Measurements from ENCODE around the gene CDC42EP4.

CDC42EP4 gene

DNA sequence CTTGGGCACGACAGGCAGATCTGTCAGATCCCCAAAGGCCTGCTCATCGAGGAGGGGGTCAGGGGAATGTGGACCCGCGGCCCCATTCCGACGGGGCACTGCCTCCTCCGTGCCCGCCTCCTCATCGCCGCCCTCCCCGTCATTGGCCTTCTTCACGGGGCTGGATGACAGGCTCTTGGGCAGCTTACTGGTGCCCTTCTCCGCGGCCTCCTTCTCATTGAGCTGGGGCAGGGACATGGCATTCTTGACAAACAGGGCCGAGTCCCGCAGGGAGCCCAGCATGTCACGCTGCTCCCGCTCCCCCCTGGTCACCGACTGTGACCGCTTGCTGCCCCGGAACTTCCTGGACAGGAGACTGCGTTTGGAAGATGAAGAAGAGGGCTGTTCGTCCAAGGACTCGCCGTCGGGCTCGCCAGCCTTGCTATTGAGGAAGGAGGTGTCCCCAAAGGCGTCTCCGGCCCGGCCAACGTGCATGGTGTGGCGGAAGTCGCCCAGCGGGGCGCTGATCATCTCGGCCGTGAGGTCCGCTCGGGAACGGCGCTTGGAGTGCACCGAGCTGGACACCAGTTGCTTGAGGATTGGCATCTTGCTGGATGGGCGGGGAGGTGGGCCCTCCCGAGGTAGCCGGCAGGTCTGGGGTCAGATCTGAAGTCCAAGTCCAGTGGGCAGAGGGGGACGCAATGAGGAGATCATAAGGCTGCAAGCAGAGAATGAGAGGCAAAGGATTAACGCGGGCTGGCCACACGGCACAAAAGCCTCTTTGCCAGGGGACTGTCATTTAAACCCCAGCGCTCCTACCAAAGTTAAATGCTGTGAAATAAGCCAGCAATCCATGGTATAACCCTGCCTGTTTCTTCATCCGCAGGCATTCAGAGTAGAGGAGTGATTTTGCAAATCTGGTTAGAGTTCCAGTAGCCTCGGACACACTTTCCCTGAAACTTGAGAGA, 25.6 kb downstream of the CDC42EP4 start:
- in situ Hi-C loops (cut with HindIII; ENCODE audit: low sequenced_read_pairs): no loop called here
- peak overlapping the region; percentile 2 for H3K4me3 ChIP-seq (ENCODE audit: low read depth, low read length)

DNA sequence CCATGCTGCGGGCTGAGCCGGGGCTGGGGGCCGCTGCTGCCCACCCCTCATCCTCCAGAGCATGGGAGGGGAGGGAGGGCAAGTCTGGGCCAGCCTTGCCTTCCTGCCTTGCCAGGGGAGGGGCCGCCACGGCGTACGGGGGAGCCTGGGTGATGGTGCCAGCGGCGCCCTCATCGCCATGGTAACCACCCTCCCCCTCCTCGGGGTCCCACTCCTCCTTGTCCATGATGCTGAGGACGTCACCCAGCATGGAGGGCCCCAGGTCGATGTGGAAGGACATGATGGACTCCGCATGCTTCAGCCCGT, 26.2 kb downstream of the CDC42EP4 start:
- in situ Hi-C loops (cut with HindIII; ENCODE audit: low sequenced_read_pairs): no loop called here
- no peak overlapping the region for H3K4me3 ChIP-seq (ENCODE audit: low read depth, low read length)
- TF ChIP-seq, protein P1, sequence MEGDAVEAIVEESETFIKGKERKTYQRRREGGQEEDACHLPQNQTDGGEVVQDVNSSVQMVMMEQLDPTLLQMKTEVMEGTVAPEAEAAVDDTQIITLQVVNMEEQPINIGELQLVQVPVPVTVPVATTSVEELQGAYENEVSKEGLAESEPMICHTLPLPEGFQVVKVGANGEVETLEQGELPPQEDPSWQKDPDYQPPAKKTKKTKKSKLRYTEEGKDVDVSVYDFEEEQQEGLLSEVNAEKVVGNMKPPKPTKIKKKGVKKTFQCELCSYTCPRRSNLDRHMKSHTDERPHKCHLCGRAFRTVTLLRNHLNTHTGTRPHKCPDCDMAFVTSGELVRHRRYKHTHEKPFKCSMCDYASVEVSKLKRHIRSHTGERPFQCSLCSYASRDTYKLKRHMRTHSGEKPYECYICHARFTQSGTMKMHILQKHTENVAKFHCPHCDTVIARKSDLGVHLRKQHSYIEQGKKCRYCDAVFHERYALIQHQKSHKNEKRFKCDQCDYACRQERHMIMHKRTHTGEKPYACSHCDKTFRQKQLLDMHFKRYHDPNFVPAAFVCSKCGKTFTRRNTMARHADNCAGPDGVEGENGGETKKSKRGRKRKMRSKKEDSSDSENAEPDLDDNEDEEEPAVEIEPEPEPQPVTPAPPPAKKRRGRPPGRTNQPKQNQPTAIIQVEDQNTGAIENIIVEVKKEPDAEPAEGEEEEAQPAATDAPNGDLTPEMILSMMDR (IDR thresholded peaks at IDR 0.05; ENCODE audit: low read depth, low read length, missing control alignments): no peak
- DNase-seq (ENCODE audit: low read depth): no peak

More for the DNA sequence above, 25.6 kb downstream of the CDC42EP4 start:
- no peak for DNase-seq (ENCODE audit: low read depth)
- TF ChIP-seq, protein P1 (IDR thresholded peaks at IDR 0.05; ENCODE audit: low read depth, low read length, missing control alignments): no peak

DNA sequence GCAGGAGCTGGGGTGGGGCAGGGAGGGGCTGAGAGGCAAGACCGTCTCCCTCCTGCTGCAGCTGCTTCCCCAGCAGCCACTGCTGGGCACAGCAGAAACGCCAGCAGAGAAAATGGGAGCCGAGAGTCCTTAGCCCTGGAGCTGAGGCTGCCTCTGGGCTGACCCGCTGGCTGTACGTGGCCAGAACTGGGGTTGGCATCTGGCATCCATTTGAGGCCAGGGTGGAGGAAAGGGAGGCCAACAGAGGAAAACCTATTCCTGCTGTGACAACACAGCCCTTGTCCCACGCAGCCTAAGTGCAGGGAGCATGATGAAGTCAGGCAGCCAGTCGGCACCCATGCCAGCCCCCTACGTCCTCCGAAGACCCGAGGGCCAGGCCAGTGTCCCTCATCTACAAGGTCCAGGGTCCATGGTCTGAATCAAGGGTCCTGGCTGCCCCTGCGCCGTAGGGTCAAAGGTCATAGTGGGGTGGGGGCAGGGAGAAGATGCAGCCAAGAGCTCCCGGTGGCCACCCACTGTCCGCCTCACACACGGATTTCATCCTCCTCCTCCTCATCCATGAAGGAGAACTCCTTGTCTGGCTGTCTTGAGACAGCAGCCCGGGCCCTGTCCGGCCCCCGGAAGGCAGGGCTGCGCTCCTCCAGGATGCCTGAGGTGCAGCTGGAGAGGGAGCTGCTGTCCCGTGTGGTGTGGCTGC, 26.7 kb downstream of the CDC42EP4 start:
- no peak for DNase-seq (ENCODE audit: low read depth)
- no peak overlapping the region for H3K4me3 ChIP-seq (ENCODE audit: low read depth, low read length)
- TF ChIP-seq, protein P1 (IDR thresholded peaks at IDR 0.05; ENCODE audit: low read depth, low read length, missing control alignments): no peak
- in situ Hi-C loops (cut with HindIII; ENCODE audit: low sequenced_read_pairs): no loop called here

DNA sequence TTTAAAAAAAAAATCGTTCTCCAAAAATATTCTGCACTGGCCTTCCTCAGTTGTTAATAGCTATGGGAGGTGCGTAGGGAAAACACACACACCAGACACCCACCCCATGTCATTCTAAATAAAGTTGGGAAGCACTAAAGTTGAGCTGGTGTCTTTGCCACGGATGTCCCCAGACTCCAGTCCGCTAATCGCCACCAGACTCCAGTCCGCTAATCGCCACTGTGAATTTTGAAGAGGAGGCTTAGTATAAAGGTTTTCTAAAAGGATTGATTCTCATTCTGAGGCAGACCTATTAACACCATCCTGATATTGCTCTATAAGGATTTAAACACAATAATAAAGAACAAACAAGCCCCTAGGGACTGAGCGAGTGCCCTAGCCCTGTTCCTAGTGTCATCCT, 27.4 kb downstream of the CDC42EP4 start:
- TF ChIP-seq, protein P1 (IDR thresholded peaks at IDR 0.05; ENCODE audit: low read depth, low read length, missing control alignments): no peak
- no peak overlapping the region for H3K4me3 ChIP-seq (ENCODE audit: low read depth, low read length)
- in situ Hi-C loops (cut with HindIII; ENCODE audit: low sequenced_read_pairs): no loop called here
- DNase-seq (ENCODE audit: low read depth): no peak

DNA sequence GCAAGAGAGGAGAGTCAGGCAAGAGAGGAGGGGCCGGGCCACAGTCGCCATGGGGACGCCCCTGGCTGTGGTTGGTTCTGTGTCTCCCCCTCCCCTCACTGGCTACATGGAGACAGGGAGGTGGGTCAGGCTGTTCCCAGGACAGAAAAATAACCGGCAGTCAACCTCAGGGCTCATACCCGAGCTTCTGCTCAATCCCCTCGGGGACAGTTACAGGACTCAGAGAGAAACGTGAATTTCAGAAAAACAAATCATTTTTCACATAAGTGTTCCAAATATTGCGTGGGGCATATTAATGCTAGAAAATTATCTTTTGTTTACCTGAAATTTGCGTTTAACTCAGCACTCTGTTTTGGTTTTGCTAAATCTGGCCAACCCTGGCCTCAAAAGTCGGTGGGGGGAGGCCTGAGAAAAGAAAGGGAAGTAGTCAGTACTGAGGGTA, 27.9 kb downstream of the CDC42EP4 start:
- H3K4me3 ChIP-seq (ENCODE audit: low read depth, low read length): no peak overlapping the region
- in situ Hi-C loops (cut with HindIII; ENCODE audit: low sequenced_read_pairs): no loop called here
- no peak for DNase-seq (ENCODE audit: low read depth)
- TF ChIP-seq, protein P1 (IDR thresholded peaks at IDR 0.05; ENCODE audit: low read depth, low read length, missing control alignments): no peak

DNA sequence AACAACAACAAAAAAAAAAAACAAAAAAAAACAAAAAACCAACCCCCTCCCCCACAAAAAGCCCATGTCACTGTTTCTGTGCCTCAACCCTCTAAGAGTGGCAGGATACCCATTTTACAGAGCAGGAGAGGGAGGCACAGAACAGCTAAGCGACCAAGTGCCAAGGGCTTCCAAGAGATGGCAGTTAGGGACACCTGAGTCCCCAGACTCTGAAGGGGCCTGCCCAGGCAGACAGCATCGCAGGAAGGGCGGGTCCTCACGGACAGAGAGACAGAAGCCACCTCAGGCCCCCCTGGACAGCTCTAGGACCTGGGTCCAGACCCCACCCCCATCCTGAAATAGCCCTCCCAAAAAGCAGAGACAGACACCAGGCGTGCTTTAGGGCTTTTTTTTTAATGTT, 28.6 kb downstream of the CDC42EP4 start:
- TF ChIP-seq, protein P1 (IDR thresholded peaks at IDR 0.05; ENCODE audit: low read depth, low read length, missing control alignments): no peak
- no peak for DNase-seq (ENCODE audit: low read depth)
- in situ Hi-C loops (cut with HindIII; ENCODE audit: low sequenced_read_pairs): no loop called here
- H3K4me3 ChIP-seq (ENCODE audit: low read depth, low read length): no peak overlapping the region

Measured in astrocyte of the cerebellum (primary cell).